K562 (cell line): ENCODE measurements around the gene PHLDB1. TPM values are rescaled to one million over a fixed set of nuclear protein-coding genes. Genes with fewer than 3 reads are reported as not detected.
A peak's percentile ranks its signal among the peaks of the same experiment; 100 is the strongest.

Source experiments
- ATF3 ChIP-seq, 2 experiments: fragments of 450-650 bp in 1 of 2; sonication (generic) in 1 of 2; formaldehyde crosslinking in 1 of 2; IDR thresholded peaks in 1 of 2; conservative IDR thresholded peaks in 1 of 2; 2 replicates each; pipeline versions ENCODE4 v1.6.1 to v1.8.1; 2016 to 2023; ENCODE audit warnings: mild to moderate bottlenecking in 2 of 2, moderate library complexity in 2 of 2, inconsistent platforms in 1 of 2, missing genetic modification reagents in 1 of 2
- BRD9 ChIP-seq: fragments of 450-650 bp; IDR thresholded peaks from 2 replicates; pipeline ENCODE4 v1.6.1; 2018; ENCODE audit warnings: low read depth; ENCODE audit not compliant: partially characterized antibody
- CCNT2 ChIP-seq: IDR thresholded peaks from 2 replicates; pipeline ENCODE4 v1.6.1; 2011; ENCODE audit warnings: borderline replicate concordance, low read depth, mild to moderate bottlenecking, moderate library complexity, mixed read lengths, low read length; ENCODE audit not compliant: insufficient read length; ENCODE audit errors: extremely low read depth
- CREB5 ChIP-seq: fragments of 250-450 bp; sonication (Bioruptor Pico); IDR thresholded peaks from 2 replicates; pipeline ENCODE4 v1.5.0; 2020; ENCODE audit warnings: mild to moderate bottlenecking
- CXXC5 ChIP-seq: fragments of 250-450 bp; sonication (Bioruptor Pico); IDR thresholded peaks from 2 replicates; pipeline ENCODE4 v1.8.0; 2022; ENCODE audit warnings: inconsistent platforms, mild to moderate bottlenecking, moderate library complexity
- ESRRA ChIP-seq: fragments of 450-650 bp; IDR thresholded peaks from 2 replicates; pipeline ENCODE4 v1.6.1; 2014; ENCODE audit warnings: low read depth, mild to moderate bottlenecking, moderate library complexity, borderline replicate concordance
- ETS1 ChIP-seq: conservative IDR thresholded peaks from 2 replicates; pipeline ENCODE4 v1.6.1; 2011; ENCODE audit warnings: low read depth, mild to moderate bottlenecking, low read length; ENCODE audit not compliant: control insufficient read depth
- ETV5 ChIP-seq: sonication (generic); formaldehyde crosslinking; IDR thresholded peaks from 2 replicates; pipeline ENCODE4 v1.4.0; 2020; ENCODE audit warnings: low read depth, mild to moderate bottlenecking, missing genetic modification reagents
- HES1 ChIP-seq: fragments of 450-650 bp; IDR thresholded peaks from 2 replicates; pipeline ENCODE4 v1.6.1; 2016; ENCODE audit warnings: low read depth, mild to moderate bottlenecking, moderate library complexity
- NR2C1 ChIP-seq, 2 experiments: fragments of 450-650 bp; IDR thresholded peaks; 2 replicates each; pipeline ENCODE4 v1.6.1; 2017; ENCODE audit warnings: mild to moderate bottlenecking in 2 of 2, antibody characterized with exemption in 1 of 2, inconsistent platforms in 1 of 2, missing compliant biosample characterization in 1 of 2, missing genetic modification characterization in 1 of 2
- NUFIP1 ChIP-seq: fragments of 450-650 bp; IDR thresholded peaks from 2 replicates; pipeline ENCODE4 v1.6.1; 2018; ENCODE audit not compliant: partially characterized antibody
- RBFOX2 ChIP-seq: fragments of 200-400 bp; formaldehyde crosslinking; IDR thresholded peaks from 2 replicates; pipeline ENCODE4 v1.6.1; 2017; ENCODE audit warnings: low read depth, mild to moderate bottlenecking, low read length, moderate library complexity
- TFAP4 ChIP-seq: sonication (generic); formaldehyde crosslinking; IDR thresholded peaks from 2 replicates; pipeline ENCODE4 v1.8.0; 2022; ENCODE audit warnings: missing genetic modification reagents, mild to moderate bottlenecking, moderate library complexity, borderline replicate concordance
- TOE1 ChIP-seq, 2 experiments: fragments of 450-650 bp in 1 of 2; sonication (generic) in 1 of 2; formaldehyde crosslinking in 1 of 2; IDR thresholded peaks; 2 replicates each; pipeline versions ENCODE4 v1.7.1 to v1.8.0; 2016 to 2022; ENCODE audit warnings: borderline replicate concordance in 2 of 2, mild to moderate bottlenecking in 2 of 2, antibody characterized with exemption in 1 of 2, inconsistent platforms in 1 of 2, low read depth in 1 of 2, missing genetic modification reagents in 1 of 2, moderate library complexity in 1 of 2
- ZNF583 ChIP-seq: fragments of 250-450 bp; sonication (Bioruptor Pico); IDR thresholded peaks from 2 replicates; pipeline ENCODE4 v1.4.0; 2020
- polyA plus RNA-seq, 8 experiments: library from polyadenylated mRNA; depleted of rRNA in 4 of 8; stranded (reverse) in 5 of 8; unstranded in 3 of 8; fragments of >200 nt; fragmentation: Nextera tagmentation in 2 of 8; fragmentation: Illumina TruSeq in 1 of 8; extraction: Ambion mirVana in 2 of 8; extraction: Trizol in 1 of 8; gene quantifications; 2 replicates each; pipeline versions ENCODE4 v1.2.1 to v1.2.3, GENCODE V29; 2011 to 2014; ENCODE audit warnings: inconsistent platforms in 1 of 8, missing spikeins in 1 of 8
- total RNA-seq, 7 experiments: library from RNA; depleted of rRNA in 6 of 7; stranded (reverse); fragments of >200 nt in 6 of 7; fragmentation: Illumina TruSeq in 2 of 7; extraction: Trizol in 2 of 7; gene quantifications; 2 replicates each; pipeline versions ENCODE4 v1.2.1 to v1.2.3, GENCODE V29; 2011 to 2021; ENCODE audit warnings: low replicate concordance in 1 of 7
- TF ChIP-seq, protein P1 (sequence below): fragments of 450-650 bp; IDR thresholded peaks from 2 replicates; pipeline ENCODE4 v1.6.1; 2017; ENCODE audit warnings: mild to moderate bottlenecking, moderate library complexity

PHLDB1 gene
- total and polyA plus RNA-seq, 9 of the 15 experiments (the other 6 are each of a cell fraction or from before 2014, with no cell fraction given), result 2.0 to 28.7 (median 16.2) TPM

- TF ChIP-seq HES1, result no peak
- TF ChIP-seq ZNF583, result peak; percentile 14; the same call in 1 of the 2 replicates
- TF ChIP-seq, protein P1, sequence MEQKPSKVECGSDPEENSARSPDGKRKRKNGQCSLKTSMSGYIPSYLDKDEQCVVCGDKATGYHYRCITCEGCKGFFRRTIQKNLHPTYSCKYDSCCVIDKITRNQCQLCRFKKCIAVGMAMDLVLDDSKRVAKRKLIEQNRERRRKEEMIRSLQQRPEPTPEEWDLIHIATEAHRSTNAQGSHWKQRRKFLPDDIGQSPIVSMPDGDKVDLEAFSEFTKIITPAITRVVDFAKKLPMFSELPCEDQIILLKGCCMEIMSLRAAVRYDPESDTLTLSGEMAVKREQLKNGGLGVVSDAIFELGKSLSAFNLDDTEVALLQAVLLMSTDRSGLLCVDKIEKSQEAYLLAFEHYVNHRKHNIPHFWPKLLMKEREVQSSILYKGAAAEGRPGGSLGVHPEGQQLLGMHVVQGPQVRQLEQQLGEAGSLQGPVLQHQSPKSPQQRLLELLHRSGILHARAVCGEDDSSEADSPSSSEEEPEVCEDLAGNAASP, result no peak
- no peak for TF ChIP-seq BRD9
- TF ChIP-seq CREB5 (CRISPR knock-in tag), result no peak
- TF ChIP-seq NR2C1 (IDR thresholded peaks at IDR 0.05), result peak; percentile 55; the same call in 1 of the 2 replicates
- peak; percentile 66 for TF ChIP-seq NR2C1 (tag; IDR thresholded peaks at IDR 0.05)
- TF ChIP-seq TFAP4 (CRISPR knock-in tag), result 0 out of 2 replicates have a peak, but pooled peaks have one; percentile 69
- TF ChIP-seq ETS1, result 0 out of 2 replicates have a peak, but pooled peaks have one; percentile 18
- peak; percentile 66 for TF ChIP-seq ESRRA
- TF ChIP-seq ATF3 (IDR thresholded peaks at IDR 0.05), result no peak
- no peak for TF ChIP-seq ATF3 (CRISPR knock-in tag; conservative IDR thresholded peaks at IDR 0.05)
- TF ChIP-seq TOE1 (IDR thresholded peaks at IDR 0.05; ENCODE audit: borderline replicate concordance), result 0 out of 2 replicates have a peak, but pooled peaks have one; percentile 6
- no peak for TF ChIP-seq TOE1 (CRISPR knock-in tag; IDR thresholded peaks at IDR 0.05; ENCODE audit: borderline replicate concordance, low read depth)
- TF ChIP-seq NUFIP1, result peak; percentile 6
- peak; percentile 48; the same call in 1 of the 2 replicates for TF ChIP-seq RBFOX2
- TF ChIP-seq CCNT2, result peak; percentile 1
- TF ChIP-seq ETV5, result peak; percentile 60; the same call in 1 of the 2 replicates
- TF ChIP-seq CXXC5 (CRISPR knock-in tag), result peak; percentile 51
These were observed 13.2 kb downstream of the PHLDB1 start (continued) for GRCh38 chr11:118620529-118621070.
